ENCODE data around the gene RHPN2.
"Not testable (repeated sequence)": the region's sequence is repeated elsewhere in the genome, so short reads cannot be mapped to it uniquely, and the experiment has no call there.

Gene RHPN2

GRCh38 chr19:33025468-33026238 is 39.0 kb downstream of the RHPN2 start:
- DNase-seq = not testable (repeated sequence)

GRCh38 chr19:33024398-33024797 is 40.3 kb downstream of the RHPN2 start:
- DNase-seq = no peak

GRCh38 chr19:33022472-33023116 is 42.1 kb downstream of the RHPN2 start:
- DNase-seq = no peak

GRCh38 chr19:33010891-33011290 is 53.8 kb downstream of the RHPN2 start:
- not testable (repeated sequence) for DNase-seq

GRCh38 chr19:33008738-33009137 is 56.0 kb downstream of the RHPN2 start:
- no peak for DNase-seq

- no peak for DNase-seq
These were observed 59.2 kb downstream of the RHPN2 start for GRCh38 chr19:33005440-33005839.

GRCh38 chr19:33003424-33004024 is 61.2 kb downstream of the RHPN2 start:
- not testable (repeated sequence) for DNase-seq

- DNase-seq = not testable (repeated sequence)
These were observed 62.4 kb downstream of the RHPN2 start for GRCh38 chr19:33002126-33002865.

- DNase-seq = no peak
These were observed 63.8 kb downstream of the RHPN2 start for GRCh38 chr19:33000910-33001309.

GRCh38 chr19:33000510-33000909 is 64.2 kb downstream of the RHPN2 start:
- no peak for DNase-seq

- no peak for DNase-seq
These were observed 66.0 kb downstream of the RHPN2 start for GRCh38 chr19:32998722-32999121.

GRCh38 chr19:32997716-32998355 is 66.9 kb downstream of the RHPN2 start:
- no peak for DNase-seq

GRCh38 chr19:32997061-32997464 is 67.6 kb downstream of the RHPN2 start:
- not testable (repeated sequence) for DNase-seq

- not testable (repeated sequence) for DNase-seq
These were observed 68.7 kb downstream of the RHPN2 start for GRCh38 chr19:32995966-32996365.

- no peak for DNase-seq
These were observed 76.0 kb downstream of the RHPN2 start for GRCh38 chr19:32988724-32989123.

- not testable (repeated sequence) for DNase-seq
These were observed 76.4 kb downstream of the RHPN2 start for GRCh38 chr19:32988254-32988653.

GRCh38 chr19:32982488-32982887 is 82.2 kb downstream of the RHPN2 start:
- not testable (repeated sequence) for DNase-seq

- not testable (repeated sequence) for DNase-seq
These were observed 84.9 kb downstream of the RHPN2 start for GRCh38 chr19:32979807-32980206.

- not testable (repeated sequence) for DNase-seq
These were observed 86.9 kb downstream of the RHPN2 start for GRCh38 chr19:32977813-32978212.

- no peak for DNase-seq
These were observed 87.4 kb downstream of the RHPN2 start for GRCh38 chr19:32977280-32977679.

- DNase-seq = peak; percentile 80
These were observed 88.4 kb downstream of the RHPN2 start for GRCh38 chr19:32976223-32976805.

Measured in stimulated activated CD4-positive, alpha-beta T cell treated with anti-CD3 and anti-CD28 coated beads, Interleukin-15, amount 100 ng/mL, for 24 hours (primary cell).